ENCODE measurements around the gene CLBA1.

DNA sequence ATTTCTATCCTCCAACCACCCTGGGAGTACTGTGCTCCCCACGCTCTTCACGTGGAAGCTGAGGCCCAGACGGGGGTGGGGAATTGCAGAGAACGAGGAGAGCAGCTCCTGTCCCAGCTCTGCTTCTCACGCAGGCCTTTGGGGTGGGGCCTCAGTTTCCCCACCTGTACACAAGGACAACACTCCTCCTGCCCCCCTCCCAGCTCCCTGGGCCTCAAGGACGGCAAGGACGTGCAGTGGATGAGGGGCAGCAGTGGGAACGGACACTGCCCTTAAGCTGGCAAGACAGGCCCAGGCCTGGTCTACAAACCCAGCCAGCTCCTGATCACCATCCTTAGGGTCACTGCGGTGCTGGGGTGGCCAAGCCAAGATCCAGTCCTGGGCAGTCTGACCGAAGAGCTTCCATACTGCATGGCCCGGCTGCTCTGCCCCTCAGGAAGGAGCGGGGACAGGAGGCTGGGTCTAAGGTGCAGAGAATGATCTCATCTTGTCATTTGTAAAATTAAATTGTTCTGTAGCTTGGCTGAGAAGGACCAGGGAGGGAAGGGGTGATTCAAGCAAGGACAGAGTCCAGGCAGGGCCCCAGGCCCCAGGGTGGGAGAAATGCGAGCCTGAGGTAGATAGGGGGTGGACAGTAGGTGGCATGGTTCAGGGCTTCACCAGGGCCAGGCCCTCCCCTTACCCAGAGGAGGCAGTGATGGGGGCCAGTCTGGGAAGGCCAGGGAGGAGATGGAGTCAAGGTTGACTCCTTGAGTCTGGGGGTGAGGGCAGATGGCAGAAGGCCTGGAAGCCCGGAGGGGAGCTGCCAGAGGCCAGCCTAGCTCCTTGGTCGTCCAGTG, 1.3 kb upstream of the CLBA1 start:
- TF ChIP-seq EZH2 (IDR thresholded peaks at IDR 0.05) (no peak), FOXP2 (optimal IDR thresholded peaks at IDR 0.05; ENCODE audit: control extremely low read depth, extremely low read length, insufficient read depth) (no peak), POLR2AphosphoS5 (IDR thresholded peaks at IDR 0.05; ENCODE audit: borderline replicate concordance, low read depth, low read length) (no peak)

All from SK-N-MC (cell line).